ENCODE results near the gene EFCAB12.

- TF ChIP-seq CTCF (IDR thresholded peaks at IDR 0.05; ENCODE audit: extremely low read depth in 1 of 2, insufficient read depth in 1 of 2, low read depth in 1 of 2, low read length in 2 of 2) (no peak), POLR2A (IDR thresholded peaks at IDR 0.05; ENCODE audit: low read depth, low read length) (no peak), POLR2AphosphoS5 (IDR thresholded peaks at IDR 0.05; ENCODE audit: insufficient read depth, low read depth, low read length) (no peak), EZH2 (IDR thresholded peaks at IDR 0.05; ENCODE audit: borderline replicate concordance, low read depth, low read length, severe bottlenecking) (no peak), MAX (IDR thresholded peaks at IDR 0.05; ENCODE audit: insufficient read depth, insufficient read length) (no peak)
Measured at GRCh38 chr3:129377615-129378014, 50.8 kb downstream of the EFCAB12 start.

All from endothelial cell of umbilical vein (primary cell).